K562 (cell line): Measurements from ENCODE around the gene FAM187B. TPM values are rescaled to one million over a fixed set of nuclear protein-coding genes. Genes with fewer than 3 reads are reported as not detected.
A peak's percentile ranks its signal among the peaks of the same experiment; 100 is the strongest.

Source experiments
- ATAC-seq: fragments of 200-7000 bp; cut with Tn5 transposase; 3 replicates; pipeline ENCODE4 v1.9.1; 2020; ENCODE audit warnings: moderate library complexity
- BruUV-seq: library from RNA; stranded (reverse); fragments of 400-500 nt; replicated peaks from 2 replicates; lab custom pipeline; 2021; lab: Mats Ljungman, UMichigan
- CTCF ChIA-PET: fragments of 300-600 bp; formaldehyde crosslinking; extraction: SDS; loops from one replicate; lab custom pipeline; 2021; ENCODE audit warnings: low intra/inter-chr PET ratio; lab: Yijun Ruan, JAX
- POLR2A ChIA-PET: fragments of 300-600, 350-650 bp; sonication (Branson Sonifier 250); formaldehyde crosslinking; extraction: SDS; loops from one replicate; lab custom pipeline; 2021; ENCODE audit warnings: antibody characterized with exemption, inconsistent platforms; lab: Yijun Ruan, JAX
- DNase-seq, 4 experiments: peaks; one replicate each; pipeline versions ENCODE4 v3.0.0 to v3.0.0-alpha.2; 2011 to 2018; ENCODE audit warnings: low spot score in 3 of 4, mixed read lengths in 3 of 4; ENCODE audit errors: extremely low read depth in 1 of 4
- FAIRE-seq: peaks from 2 replicates; lab custom pipeline; 2011; peaks lifted over from hg19 to GRCh38; lab: Jason Lieb, UNC
- H2AFZ ChIP-seq: 2 replicates; pipeline ENCODE4 v1.6.0; 2011; ENCODE audit warnings: low read depth, low read length, control low read depth, inconsistent platforms
- H3K27ac ChIP-seq: fragments of 200-600 bp; 3 replicates; pipeline ENCODE4 v1.8.0; 2011; ENCODE audit warnings: low read depth, mild to moderate bottlenecking, control low read depth, inconsistent platforms, low read length, moderate library complexity, mixed read lengths; ENCODE audit errors: extremely low read depth
- H3K27me3 ChIP-seq, 2 experiments: fragments of 300-600 bp in 1 of 2; 2 replicates in 1 of 2; 3 replicates in 1 of 2; pipeline versions ENCODE4 v1.6.0 to v1.8.0; 2011; ENCODE audit warnings: inconsistent platforms in 2 of 2, low read length in 2 of 2, mild to moderate bottlenecking in 1 of 2, mixed read lengths in 1 of 2, moderate library complexity in 1 of 2; ENCODE audit not compliant: control insufficient read depth in 2 of 2, insufficient read depth in 2 of 2
- H3K36me3 ChIP-seq: fragments of 300-600 bp; 3 replicates; pipeline ENCODE4 v1.8.0; 2011; ENCODE audit warnings: mild to moderate bottlenecking, low read length, inconsistent platforms; ENCODE audit not compliant: control insufficient read depth, insufficient read depth
- H3K4me1 ChIP-seq, 2 experiments: fragments of 200-600 bp in 1 of 2; replicated peaks in 1 of 2; 2 replicates in 1 of 2; 3 replicates in 1 of 2; pipeline versions ENCODE4 v1.5.1 to v1.8.0; 2011; ENCODE audit warnings: inconsistent platforms in 2 of 2, low read length in 2 of 2, mild to moderate bottlenecking in 1 of 2, mixed read lengths in 1 of 2, moderate library complexity in 1 of 2; ENCODE audit not compliant: control insufficient read depth in 2 of 2, insufficient read depth in 2 of 2
- H3K4me2 ChIP-seq: 2 replicates; pipeline ENCODE4 v1.6.1; 2011; ENCODE audit warnings: low read length, control low read depth, inconsistent platforms, mixed read lengths; ENCODE audit not compliant: insufficient read depth
- H3K4me3 ChIP-seq: fragments of 200-600 bp; sonication (generic), shearing (Covaris generic); 2 replicates; pipeline ENCODE4 v1.5.1; 2016; ENCODE audit warnings: control low read depth, inconsistent platforms
- H3K79me2 ChIP-seq: fragments of 200-600 bp; 3 replicates; pipeline ENCODE4 v1.8.0; 2011; ENCODE audit warnings: low read length, inconsistent platforms; ENCODE audit not compliant: control insufficient read depth, insufficient read depth
- H3K9ac ChIP-seq, 2 experiments: 2 replicates each; pipeline versions ENCODE4 v1.6.0 to v1.6.1; 2011; ENCODE audit warnings: low read depth in 2 of 2, low read length in 2 of 2, control low read depth in 1 of 2, inconsistent platforms in 1 of 2, mild to moderate bottlenecking in 1 of 2, mixed read lengths in 1 of 2; ENCODE audit not compliant: insufficient read depth in 1 of 2
- H3K9me1 ChIP-seq: one replicate; pipeline ENCODE4 v1.6.0; 2011; ENCODE audit warnings: inconsistent platforms, mild to moderate bottlenecking, low read length, moderate library complexity; ENCODE audit not compliant: control insufficient read depth, insufficient read depth
- H3K9me3 ChIP-seq: replicated peaks from 2 replicates; pipeline ENCODE4 v1.5.1; 2011; ENCODE audit warnings: low read depth, low read length, inconsistent platforms; ENCODE audit not compliant: control insufficient read depth, insufficient read depth
- H4K20me1 ChIP-seq: replicated peaks from 2 replicates; pipeline ENCODE4 v1.6.1; 2011; ENCODE audit warnings: low read length, inconsistent platforms, mixed read lengths; ENCODE audit not compliant: control insufficient read depth, insufficient read depth
- ARID1B ChIP-seq: fragments of 450-650 bp; IDR thresholded peaks from 2 replicates; pipeline ENCODE4 v1.6.1; 2016; ENCODE audit warnings: antibody characterized with exemption, mild to moderate bottlenecking, inconsistent platforms
- CBFA2T3 ChIP-seq: fragments of 450-650 bp; IDR thresholded peaks from 2 replicates; pipeline ENCODE4 v1.6.1; 2017
- DPF2 ChIP-seq: fragments of 450-650 bp; IDR thresholded peaks from 2 replicates; pipeline ENCODE4 v1.6.1; 2016
- FOSL1 ChIP-seq: fragments of 200-800 bp; sonication (Bioruptor generic); conservative IDR thresholded peaks from 2 replicates; pipeline ENCODE4 v1.6.1; 2016; ENCODE audit warnings: missing genetic modification characterization, missing compliant biosample characterization
- JUN ChIP-seq, 2 experiments: sonication (generic) in 1 of 2; formaldehyde crosslinking in 1 of 2; IDR thresholded peaks; 2 replicates each; pipeline versions ENCODE4 v1.6.1 to v1.8.0; 2012 to 2022; ENCODE audit warnings: borderline replicate concordance in 2 of 2, mild to moderate bottlenecking in 2 of 2, improper control_type of control experiment in 1 of 2, low read depth in 1 of 2, low read length in 1 of 2, missing genetic modification reagents in 1 of 2
- JUND ChIP-seq, 2 experiments: IDR thresholded peaks; 2 replicates in 1 of 2; 3 replicates in 1 of 2; pipeline ENCODE4 v1.6.1; 2011; ENCODE audit warnings: borderline replicate concordance in 2 of 2, low read depth in 2 of 2, low read length in 2 of 2, improper control_type of control experiment in 1 of 2, missing biosample characterization in 1 of 2, missing genetic modification characterization in 1 of 2, missing genetic modification reagents in 1 of 2
- KDM5B ChIP-seq: fragments of 200-600 bp; sonication (generic); IDR thresholded peaks from 2 replicates; pipeline ENCODE4 v1.6.1; 2012; ENCODE audit warnings: low read depth, mild to moderate bottlenecking, moderate library complexity, low read length, control low read depth, inconsistent platforms; ENCODE audit not compliant: insufficient replicate concordance
- NFE2 ChIP-seq: IDR thresholded peaks from 2 replicates; pipeline ENCODE4 v1.6.1; 2014; ENCODE audit warnings: antibody characterized with exemption, low read depth
- SMARCA4 ChIP-seq: fragments of 450-650 bp; IDR thresholded peaks from 2 replicates; pipeline ENCODE4 v1.6.1; 2016
- SMARCE1 ChIP-seq: fragments of 450-650 bp; IDR thresholded peaks from 2 replicates; pipeline ENCODE4 v1.7.1; 2016; ENCODE audit warnings: mild to moderate bottlenecking
- TEAD1 ChIP-seq, 2 experiments: fragments of 450-650 bp in 1 of 2; sonication (generic) in 1 of 2; formaldehyde crosslinking; IDR thresholded peaks; 2 replicates each; pipeline versions ENCODE4 v1.4.0 to v1.8.0; 2020 to 2022; ENCODE audit warnings: mild to moderate bottlenecking in 2 of 2, missing genetic modification reagents in 1 of 2
- ZEB2 ChIP-seq: fragments of 450-650 bp; IDR thresholded peaks from 2 replicates; pipeline ENCODE4 v1.6.1; 2016
- ZNF121 ChIP-seq: sonication (generic); formaldehyde crosslinking; conservative IDR thresholded peaks from 2 replicates; pipeline ENCODE4 v1.8.0; 2022; ENCODE audit warnings: missing genetic modification reagents
- ZNF134 ChIP-seq: fragments of 250-450 bp; sonication (Bioruptor Pico); conservative IDR thresholded peaks from 2 replicates; pipeline ENCODE4 v1.4.0; 2020
- ZNF668 ChIP-seq: fragments of 250-450 bp; sonication (Bioruptor Pico); IDR thresholded peaks from 2 replicates; pipeline ENCODE4 v1.8.0; 2022; ENCODE audit warnings: mild to moderate bottlenecking, inconsistent platforms
- WGBS: fragments of 100-300 bp; shearing (Covaris generic); methylation state at CpG from one replicate; pipeline ENCODE4 v1.1.6; 2016; ENCODE audit warnings: low coverage, mixed read lengths; ENCODE audit not compliant: insufficient coverage; ENCODE audit errors: missing lambda C conversion rate; 5-methylcytosine and 5-hydroxymethylcytosine counted together
- in situ Hi-C: fragments of 300-500 bp; cut with MboI; formaldehyde crosslinking; loops from 4 replicates; pipeline ENCODE4 v1.15.0; 2018; ENCODE audit warnings: inconsistent platforms, mixed read lengths
- intact Hi-C: fragments of 100-400 bp; cut with micrococcal nuclease; formaldehyde crosslinking; loops from 2 replicates; pipeline ENCODE4 v1.14.2; 2022
- polyA plus RNA-seq, 8 experiments: library from polyadenylated mRNA; depleted of rRNA in 4 of 8; stranded (reverse) in 5 of 8; unstranded in 3 of 8; fragments of >200 nt; fragmentation: Nextera tagmentation in 2 of 8; fragmentation: Illumina TruSeq in 1 of 8; extraction: Ambion mirVana in 2 of 8; extraction: Trizol in 1 of 8; gene quantifications; 2 replicates each; pipeline versions ENCODE4 v1.2.1 to v1.2.3, GENCODE V29; 2011 to 2014; ENCODE audit warnings: inconsistent platforms in 1 of 8, missing spikeins in 1 of 8
- total RNA-seq, 7 experiments: library from RNA; depleted of rRNA in 6 of 7; stranded (reverse); fragments of >200 nt in 6 of 7; fragmentation: Illumina TruSeq in 2 of 7; extraction: Trizol in 2 of 7; gene quantifications; 2 replicates each; pipeline versions ENCODE4 v1.2.1 to v1.2.3, GENCODE V29; 2011 to 2021; ENCODE audit warnings: low replicate concordance in 1 of 7
- TF ChIP-seq, protein P1 (sequence below): fragments of 250-450 bp; sonication (Bioruptor Pico); IDR thresholded peaks from 2 replicates; pipeline ENCODE4 v1.9.0; 2021; ENCODE audit warnings: mild to moderate bottlenecking
- TF ChIP-seq, protein P2 (sequence below): fragments of 450-650 bp; IDR thresholded peaks from 2 replicates; pipeline ENCODE4 v1.6.1; 2016; ENCODE audit warnings: borderline replicate concordance
- TF ChIP-seq, protein P3 (sequence below), 2 experiments: fragments of 450-650 bp in 1 of 2; sonication (generic) in 1 of 2; formaldehyde crosslinking in 1 of 2; IDR thresholded peaks in 1 of 2; conservative IDR thresholded peaks in 1 of 2; 2 replicates each; pipeline versions ENCODE4 v1.6.1 to v1.8.1; 2016 to 2023; ENCODE audit warnings: mild to moderate bottlenecking in 2 of 2, moderate library complexity in 2 of 2, inconsistent platforms in 1 of 2, missing genetic modification reagents in 1 of 2

FAM187B gene
- total and polyA plus RNA-seq, 9 of the 15 experiments (the other 6 are each of a cell fraction or from before 2014, with no cell fraction given), result 0.04 to 0.09 TPM; not detected in 7

DNA sequence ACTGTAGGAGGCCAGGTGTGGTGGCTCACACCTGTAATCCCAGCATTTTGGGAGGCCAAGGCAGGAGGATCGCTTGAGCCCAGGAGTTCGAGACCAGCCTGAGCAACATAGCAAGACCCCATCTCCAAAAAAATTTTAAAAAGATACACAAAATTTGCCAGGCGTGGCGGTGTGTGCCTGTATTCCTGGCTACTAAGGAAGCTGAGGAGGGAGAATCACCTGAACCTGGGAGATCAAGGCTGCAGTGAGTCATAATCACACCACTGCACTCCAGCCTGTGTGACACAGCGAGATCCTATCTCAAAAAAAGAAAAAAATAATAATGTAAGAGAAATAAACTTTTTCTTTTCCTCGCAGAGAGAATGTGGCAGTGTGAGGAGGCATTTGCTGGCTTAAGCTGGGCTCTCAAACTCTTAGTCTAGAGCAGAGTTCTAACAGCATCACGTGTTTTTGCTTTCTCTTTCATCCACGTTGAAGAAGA is 21.1 kb downstream of the FAM187B start:
- in situ Hi-C loops, result no loop called here
- Histone ChIP-seq H3K27me3 (no peaks in the 10 kb centered on the region), H3K4me3 (no peak overlapping the region), H3K36me3 (no peaks in the 10 kb centered on the region), H3K9me3 (0 out of 2 replicates have a peak, but pooled peaks cover 2% of the 10 kb centered on the region), H4K20me1 (no peaks in the 10 kb centered on the region), H3K9me1 (no peaks in the 10 kb centered on the region), H3K9ac (no peak overlapping the region), H3K4me1 (peaks cover 34 to 41% of the 10 kb centered on the region in 2 experiments), H3K27ac (no peak overlapping the region), H3K79me2 (no peaks in the 10 kb centered on the region), H3K4me2 (no peak overlapping the region), H2AFZ (no peak overlapping the region)
- no TSS peak for BruUV-seq
- no peak for DNase-seq
- ATAC-seq, result no peak
- POLR2A ChIA-PET, result no interaction called here
- no peak for FAIRE-seq
- WGBS, result 38% methylated on average over 8 of the region's 8 CpGs
- intact Hi-C loops, result loop anchor here (5.0 kb wide), 3 partner anchors 40 to 55 kb away; partner anchors contain the start of genes FXYD5 and LSR
- CTCF ChIA-PET, result no interaction called here
- TF ChIP-seq FOSL1 (peak; percentile 74), SMARCA4 (peak; percentile 68; the same call in 1 of the 2 replicates), SMARCE1 (peak; percentile 75; the same call in 1 of the 2 replicates), ZNF134 (no peak), CBFA2T3 (peak; percentile 34; the same call in 1 of the 2 replicates), JUND (IDR thresholded peaks at IDR 0.05; ENCODE audit: borderline replicate concordance, low read depth, low read length) (peak; percentile 86), JUND (tag; IDR thresholded peaks at IDR 0.05; ENCODE audit: borderline replicate concordance, low read depth, low read length) (peak; percentile 38; the same call in 1 of the 3 replicates), JUN (IDR thresholded peaks at IDR 0.05; ENCODE audit: borderline replicate concordance, low read depth, low read length) (peak; percentile 64; the same call in 1 of the 2 replicates), JUN (CRISPR knock-in tag; IDR thresholded peaks at IDR 0.05; ENCODE audit: borderline replicate concordance) (no peak), KDM5B (no peak), ARID1B (peak; percentile 69), TEAD1 (CRISPR knock-in tag; IDR thresholded peaks at IDR 0.05) (no peak), DPF2 (peak; percentile 66), ZNF668 (no peak), NFE2 (peak; percentile 70), ZEB2 (peak; percentile 72; the same call in 1 of the 2 replicates), ZNF121 (CRISPR knock-in tag) (peak; percentile 32)
- TF ChIP-seq, protein P1, sequence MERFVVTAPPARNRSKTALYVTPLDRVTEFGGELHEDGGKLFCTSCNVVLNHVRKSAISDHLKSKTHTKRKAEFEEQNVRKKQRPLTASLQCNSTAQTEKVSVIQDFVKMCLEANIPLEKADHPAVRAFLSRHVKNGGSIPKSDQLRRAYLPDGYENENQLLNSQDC (CRISPR knock-in tag), result no peak
- TF ChIP-seq, protein P2, sequence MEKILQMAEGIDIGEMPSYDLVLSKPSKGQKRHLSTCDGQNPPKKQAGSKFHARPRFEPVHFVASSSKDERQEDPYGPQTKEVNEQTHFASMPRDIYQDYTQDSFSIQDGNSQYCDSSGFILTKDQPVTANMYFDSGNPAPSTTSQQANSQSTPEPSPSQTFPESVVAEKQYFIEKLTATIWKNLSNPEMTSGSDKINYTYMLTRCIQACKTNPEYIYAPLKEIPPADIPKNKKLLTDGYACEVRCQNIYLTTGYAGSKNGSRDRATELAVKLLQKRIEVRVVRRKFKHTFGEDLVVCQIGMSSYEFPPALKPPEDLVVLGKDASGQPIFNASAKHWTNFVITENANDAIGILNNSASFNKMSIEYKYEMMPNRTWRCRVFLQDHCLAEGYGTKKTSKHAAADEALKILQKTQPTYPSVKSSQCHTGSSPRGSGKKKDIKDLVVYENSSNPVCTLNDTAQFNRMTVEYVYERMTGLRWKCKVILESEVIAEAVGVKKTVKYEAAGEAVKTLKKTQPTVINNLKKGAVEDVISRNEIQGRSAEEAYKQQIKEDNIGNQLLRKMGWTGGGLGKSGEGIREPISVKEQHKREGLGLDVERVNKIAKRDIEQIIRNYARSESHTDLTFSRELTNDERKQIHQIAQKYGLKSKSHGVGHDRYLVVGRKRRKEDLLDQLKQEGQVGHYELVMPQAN, result no peak
- TF ChIP-seq, protein P3, sequence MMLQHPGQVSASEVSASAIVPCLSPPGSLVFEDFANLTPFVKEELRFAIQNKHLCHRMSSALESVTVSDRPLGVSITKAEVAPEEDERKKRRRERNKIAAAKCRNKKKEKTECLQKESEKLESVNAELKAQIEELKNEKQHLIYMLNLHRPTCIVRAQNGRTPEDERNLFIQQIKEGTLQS (IDR thresholded peaks at IDR 0.05), result peak; percentile 77
- TF ChIP-seq, protein P3 (CRISPR knock-in tag; conservative IDR thresholded peaks at IDR 0.05), result no peak
